ENCODE results near the gene PARP3.

DNA sequence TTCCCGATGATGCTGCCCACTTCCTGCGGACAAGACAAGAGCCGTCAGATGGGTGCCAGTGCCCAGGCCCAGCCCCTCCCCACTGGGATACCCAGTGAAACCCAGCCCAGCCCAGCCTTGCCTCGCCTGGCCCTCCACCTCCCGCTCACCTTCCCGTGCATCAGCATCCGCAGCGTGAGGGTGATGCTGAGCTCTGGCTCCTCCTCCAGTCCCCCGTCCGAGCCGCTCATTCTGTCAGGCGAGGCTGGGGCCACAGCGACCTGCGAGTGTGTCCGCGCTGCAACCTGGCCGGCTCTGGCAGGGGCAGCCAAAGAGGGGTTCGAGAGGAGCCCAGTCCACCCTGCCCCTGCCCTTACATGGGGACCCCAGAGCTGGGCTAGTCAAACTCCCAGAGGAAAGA is 18.8 kb downstream of the PARP3 start:
- TF ChIP-seq, protein P1, sequence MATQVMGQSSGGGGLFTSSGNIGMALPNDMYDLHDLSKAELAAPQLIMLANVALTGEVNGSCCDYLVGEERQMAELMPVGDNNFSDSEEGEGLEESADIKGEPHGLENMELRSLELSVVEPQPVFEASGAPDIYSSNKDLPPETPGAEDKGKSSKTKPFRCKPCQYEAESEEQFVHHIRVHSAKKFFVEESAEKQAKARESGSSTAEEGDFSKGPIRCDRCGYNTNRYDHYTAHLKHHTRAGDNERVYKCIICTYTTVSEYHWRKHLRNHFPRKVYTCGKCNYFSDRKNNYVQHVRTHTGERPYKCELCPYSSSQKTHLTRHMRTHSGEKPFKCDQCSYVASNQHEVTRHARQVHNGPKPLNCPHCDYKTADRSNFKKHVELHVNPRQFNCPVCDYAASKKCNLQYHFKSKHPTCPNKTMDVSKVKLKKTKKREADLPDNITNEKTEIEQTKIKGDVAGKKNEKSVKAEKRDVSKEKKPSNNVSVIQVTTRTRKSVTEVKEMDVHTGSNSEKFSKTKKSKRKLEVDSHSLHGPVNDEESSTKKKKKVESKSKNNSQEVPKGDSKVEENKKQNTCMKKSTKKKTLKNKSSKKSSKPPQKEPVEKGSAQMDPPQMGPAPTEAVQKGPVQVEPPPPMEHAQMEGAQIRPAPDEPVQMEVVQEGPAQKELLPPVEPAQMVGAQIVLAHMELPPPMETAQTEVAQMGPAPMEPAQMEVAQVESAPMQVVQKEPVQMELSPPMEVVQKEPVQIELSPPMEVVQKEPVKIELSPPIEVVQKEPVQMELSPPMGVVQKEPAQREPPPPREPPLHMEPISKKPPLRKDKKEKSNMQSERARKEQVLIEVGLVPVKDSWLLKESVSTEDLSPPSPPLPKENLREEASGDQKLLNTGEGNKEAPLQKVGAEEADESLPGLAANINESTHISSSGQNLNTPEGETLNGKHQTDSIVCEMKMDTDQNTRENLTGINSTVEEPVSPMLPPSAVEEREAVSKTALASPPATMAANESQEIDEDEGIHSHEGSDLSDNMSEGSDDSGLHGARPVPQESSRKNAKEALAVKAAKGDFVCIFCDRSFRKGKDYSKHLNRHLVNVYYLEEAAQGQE (IDR thresholded peaks at IDR 0.05; ENCODE audit: low read depth), result no peak
- TF ChIP-seq, protein P2, sequence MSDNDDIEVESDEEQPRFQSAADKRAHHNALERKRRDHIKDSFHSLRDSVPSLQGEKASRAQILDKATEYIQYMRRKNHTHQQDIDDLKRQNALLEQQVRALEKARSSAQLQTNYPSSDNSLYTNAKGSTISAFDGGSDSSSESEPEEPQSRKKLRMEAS (IDR thresholded peaks at IDR 0.05), result no peak
- TF ChIP-seq TAF1 (IDR thresholded peaks at IDR 0.05; ENCODE audit: low read depth), result no peak
- TF ChIP-seq CEBPB (IDR thresholded peaks at IDR 0.05), result no peak
- TF ChIP-seq EGR1 (IDR thresholded peaks at IDR 0.05), result no peak
- no peak for TF ChIP-seq YY1 (IDR thresholded peaks at IDR 0.05; ENCODE audit: low read depth)
- TF ChIP-seq TCF12 (IDR thresholded peaks at IDR 0.05; ENCODE audit: low read depth), result no peak
- no peak for TF ChIP-seq EP300 (IDR thresholded peaks at IDR 0.05; ENCODE audit: borderline replicate concordance)
- no peak for TF ChIP-seq TEAD4 (IDR thresholded peaks at IDR 0.05)
